Measurements from ENCODE around the gene STMN1.

- TF ChIP-seq CTCF (IDR thresholded peaks at IDR 0.05; ENCODE audit: low read depth, low read length) (no peak), POLR2A (IDR thresholded peaks at IDR 0.05; ENCODE audit: extremely low read depth, insufficient read length) (no peak), MYC (IDR thresholded peaks at IDR 0.05; ENCODE audit: low read depth, low read length) (no peak; the same call in 1 of the 2 replicates), MAX (IDR thresholded peaks at IDR 0.05; ENCODE audit: low read depth, low read length) (no peak)
These were observed 44.6 kb downstream of the STMN1 start for GRCh38 chr1:25861316-25862286.
